ENCODE measurements around the gene FMO5. TPM values are rescaled to one million over a fixed set of nuclear protein-coding genes. Genes with fewer than 3 reads are reported as not detected.
A peak's percentile ranks its signal among the peaks of the same experiment; 100 is the strongest.

Gene FMO5
- total and polyA plus RNA-seq, 2 of the 13 experiments (the other 11 are each of a cell fraction or from before 2014, with no cell fraction given): 48.2 to 149 TPM

DNA sequence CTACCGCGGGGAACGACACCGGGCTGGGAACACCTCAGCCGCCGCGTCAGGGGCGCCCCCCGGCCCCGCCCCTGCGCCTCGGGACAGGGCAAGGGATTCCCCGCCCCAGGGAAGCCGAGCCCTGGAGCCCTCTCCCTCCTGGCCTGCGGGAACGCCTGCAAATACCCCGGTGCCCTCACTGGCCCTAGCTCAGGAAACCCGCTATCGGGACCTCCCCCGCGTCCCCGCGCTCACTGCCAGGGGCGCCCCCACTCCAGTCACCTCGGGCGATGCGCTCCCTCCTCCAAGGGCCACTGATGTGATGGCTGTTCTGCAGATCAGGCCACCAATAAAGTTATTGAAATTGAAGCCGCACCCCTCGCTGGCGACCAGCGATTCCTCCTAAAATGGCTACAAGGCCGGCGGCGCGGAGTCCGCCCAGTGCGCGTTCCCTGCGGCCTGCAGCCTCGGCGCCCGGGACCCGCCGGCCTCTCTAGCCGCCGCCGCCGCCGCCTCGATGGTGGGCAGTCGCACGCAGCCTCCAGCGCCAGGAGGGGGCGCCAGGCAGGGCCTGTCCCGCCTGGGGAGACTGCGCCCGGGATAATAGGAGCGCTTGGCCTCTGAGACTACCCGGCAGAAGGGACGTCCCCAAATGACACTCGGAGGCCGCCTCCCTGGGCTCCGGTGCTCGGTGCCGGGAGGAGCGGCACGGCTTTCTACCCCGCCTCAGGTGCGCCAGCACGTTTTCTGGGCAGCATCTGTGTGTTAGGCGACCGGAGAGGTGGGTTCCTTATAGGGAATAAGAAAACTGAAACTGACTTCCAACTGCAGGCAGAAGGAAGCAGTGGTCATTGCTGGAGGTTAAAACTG is 52.7 kb downstream of the FMO5 start, which contains the start of gene PRKAB2 (continued):
- peak; percentile 59; the same call in 1 of the 2 replicates for TF ChIP-seq ZBTB20 (CRISPR knock-in tag; IDR thresholded peaks at IDR 0.05; ENCODE audit: borderline replicate concordance, low read depth)
- TF ChIP-seq SPEN (CRISPR knock-in tag; IDR thresholded peaks at IDR 0.05; ENCODE audit: low read depth): peak; percentile 92
- peak; percentile 60 for TF ChIP-seq PHF8 (CRISPR knock-in tag; IDR thresholded peaks at IDR 0.05)
- TF ChIP-seq ZNF788 (CRISPR knock-in tag; IDR thresholded peaks at IDR 0.05; ENCODE audit: borderline replicate concordance): peak; percentile 44; the same call in 1 of the 2 replicates
- TF ChIP-seq MXD4 (CRISPR knock-in tag; IDR thresholded peaks at IDR 0.05): peak; percentile 58; the same call in 1 of the 2 replicates
- peak; percentile 65 for TF ChIP-seq PHF5A (CRISPR knock-in tag; IDR thresholded peaks at IDR 0.05; ENCODE audit: low read depth, unreplicated experiment)
- peak; percentile 73; the same call in 1 of the 2 replicates for TF ChIP-seq ZNF558 (CRISPR knock-in tag; IDR thresholded peaks at IDR 0.05; ENCODE audit: borderline replicate concordance)
- TF ChIP-seq, protein P1, sequence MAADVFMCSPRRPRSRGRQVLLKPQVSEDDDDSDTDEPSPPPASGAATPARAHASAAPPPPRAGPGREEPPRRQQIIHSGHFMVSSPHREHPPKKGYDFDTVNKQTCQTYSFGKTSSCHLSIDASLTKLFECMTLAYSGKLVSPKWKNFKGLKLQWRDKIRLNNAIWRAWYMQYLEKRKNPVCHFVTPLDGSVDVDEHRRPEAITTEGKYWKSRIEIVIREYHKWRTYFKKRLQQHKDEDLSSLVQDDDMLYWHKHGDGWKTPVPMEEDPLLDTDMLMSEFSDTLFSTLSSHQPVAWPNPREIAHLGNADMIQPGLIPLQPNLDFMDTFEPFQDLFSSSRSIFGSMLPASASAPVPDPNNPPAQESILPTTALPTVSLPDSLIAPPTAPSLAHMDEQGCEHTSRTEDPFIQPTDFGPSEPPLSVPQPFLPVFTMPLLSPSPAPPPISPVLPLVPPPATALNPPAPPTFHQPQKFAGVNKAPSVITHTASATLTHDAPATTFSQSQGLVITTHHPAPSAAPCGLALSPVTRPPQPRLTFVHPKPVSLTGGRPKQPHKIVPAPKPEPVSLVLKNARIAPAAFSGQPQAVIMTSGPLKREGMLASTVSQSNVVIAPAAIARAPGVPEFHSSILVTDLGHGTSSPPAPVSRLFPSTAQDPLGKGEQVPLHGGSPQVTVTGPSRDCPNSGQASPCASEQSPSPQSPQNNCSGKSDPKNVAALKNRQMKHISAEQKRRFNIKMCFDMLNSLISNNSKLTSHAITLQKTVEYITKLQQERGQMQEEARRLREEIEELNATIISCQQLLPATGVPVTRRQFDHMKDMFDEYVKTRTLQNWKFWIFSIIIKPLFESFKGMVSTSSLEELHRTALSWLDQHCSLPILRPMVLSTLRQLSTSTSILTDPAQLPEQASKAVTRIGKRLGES (CRISPR knock-in tag; IDR thresholded peaks at IDR 0.05; ENCODE audit: borderline replicate concordance): no peak
- TF ChIP-seq, protein P2, sequence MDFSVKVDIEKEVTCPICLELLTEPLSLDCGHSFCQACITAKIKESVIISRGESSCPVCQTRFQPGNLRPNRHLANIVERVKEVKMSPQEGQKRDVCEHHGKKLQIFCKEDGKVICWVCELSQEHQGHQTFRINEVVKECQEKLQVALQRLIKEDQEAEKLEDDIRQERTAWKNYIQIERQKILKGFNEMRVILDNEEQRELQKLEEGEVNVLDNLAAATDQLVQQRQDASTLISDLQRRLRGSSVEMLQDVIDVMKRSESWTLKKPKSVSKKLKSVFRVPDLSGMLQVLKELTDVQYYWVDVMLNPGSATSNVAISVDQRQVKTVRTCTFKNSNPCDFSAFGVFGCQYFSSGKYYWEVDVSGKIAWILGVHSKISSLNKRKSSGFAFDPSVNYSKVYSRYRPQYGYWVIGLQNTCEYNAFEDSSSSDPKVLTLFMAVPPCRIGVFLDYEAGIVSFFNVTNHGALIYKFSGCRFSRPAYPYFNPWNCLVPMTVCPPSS (IDR thresholded peaks at IDR 0.05): no peak
- TF ChIP-seq ZSCAN30 (CRISPR knock-in tag; IDR thresholded peaks at IDR 0.05): 0 out of 2 replicates have a peak, but pooled peaks have one; percentile 42
- no peak for TF ChIP-seq PTBP1 (IDR thresholded peaks at IDR 0.05; ENCODE audit: low read depth, low read length, poor library complexity, severe bottlenecking)
- TF ChIP-seq NR2F6 (IDR thresholded peaks at IDR 0.05): 0 out of 2 replicates have a peak, but pooled peaks have one; percentile 10
- no peak for TF ChIP-seq NR2F6 (CRISPR knock-in tag; IDR thresholded peaks at IDR 0.05)
- TF ChIP-seq, protein P3, sequence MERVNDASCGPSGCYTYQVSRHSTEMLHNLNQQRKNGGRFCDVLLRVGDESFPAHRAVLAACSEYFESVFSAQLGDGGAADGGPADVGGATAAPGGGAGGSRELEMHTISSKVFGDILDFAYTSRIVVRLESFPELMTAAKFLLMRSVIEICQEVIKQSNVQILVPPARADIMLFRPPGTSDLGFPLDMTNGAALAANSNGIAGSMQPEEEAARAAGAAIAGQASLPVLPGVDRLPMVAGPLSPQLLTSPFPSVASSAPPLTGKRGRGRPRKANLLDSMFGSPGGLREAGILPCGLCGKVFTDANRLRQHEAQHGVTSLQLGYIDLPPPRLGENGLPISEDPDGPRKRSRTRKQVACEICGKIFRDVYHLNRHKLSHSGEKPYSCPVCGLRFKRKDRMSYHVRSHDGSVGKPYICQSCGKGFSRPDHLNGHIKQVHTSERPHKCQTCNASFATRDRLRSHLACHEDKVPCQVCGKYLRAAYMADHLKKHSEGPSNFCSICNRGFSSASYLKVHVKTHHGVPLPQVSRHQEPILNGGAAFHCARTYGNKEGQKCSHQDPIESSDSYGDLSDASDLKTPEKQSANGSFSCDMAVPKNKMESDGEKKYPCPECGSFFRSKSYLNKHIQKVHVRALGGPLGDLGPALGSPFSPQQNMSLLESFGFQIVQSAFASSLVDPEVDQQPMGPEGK (CRISPR knock-in tag; IDR thresholded peaks at IDR 0.05): peak; percentile 89
- TF ChIP-seq, protein P4, sequence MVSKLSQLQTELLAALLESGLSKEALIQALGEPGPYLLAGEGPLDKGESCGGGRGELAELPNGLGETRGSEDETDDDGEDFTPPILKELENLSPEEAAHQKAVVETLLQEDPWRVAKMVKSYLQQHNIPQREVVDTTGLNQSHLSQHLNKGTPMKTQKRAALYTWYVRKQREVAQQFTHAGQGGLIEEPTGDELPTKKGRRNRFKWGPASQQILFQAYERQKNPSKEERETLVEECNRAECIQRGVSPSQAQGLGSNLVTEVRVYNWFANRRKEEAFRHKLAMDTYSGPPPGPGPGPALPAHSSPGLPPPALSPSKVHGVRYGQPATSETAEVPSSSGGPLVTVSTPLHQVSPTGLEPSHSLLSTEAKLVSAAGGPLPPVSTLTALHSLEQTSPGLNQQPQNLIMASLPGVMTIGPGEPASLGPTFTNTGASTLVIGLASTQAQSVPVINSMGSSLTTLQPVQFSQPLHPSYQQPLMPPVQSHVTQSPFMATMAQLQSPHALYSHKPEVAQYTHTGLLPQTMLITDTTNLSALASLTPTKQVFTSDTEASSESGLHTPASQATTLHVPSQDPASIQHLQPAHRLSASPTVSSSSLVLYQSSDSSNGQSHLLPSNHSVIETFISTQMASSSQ (IDR thresholded peaks at IDR 0.05; ENCODE audit: low read depth): peak; percentile 21; the same call in 1 of the 2 replicates
- TF ChIP-seq, protein P4 (CRISPR knock-in tag; IDR thresholded peaks at IDR 0.05; ENCODE audit: borderline replicate concordance): peak; percentile 91
- no peak for TF ChIP-seq ZNF484 (CRISPR knock-in tag; IDR thresholded peaks at IDR 0.05; ENCODE audit: borderline replicate concordance, low read depth)
- TF ChIP-seq ZSCAN9 (CRISPR knock-in tag; IDR thresholded peaks at IDR 0.05; ENCODE audit: borderline replicate concordance): no peak; the same call in 1 of the 2 replicates

Data from HepG2 (cell line).